ENCODE results near the gene GABRB1. TPM values are rescaled to one million over a fixed set of nuclear protein-coding genes. Genes with fewer than 3 reads are reported as not detected.

The GABRB1 gene
- total and polyA plus RNA-seq, 2 experiments from 2014 or later, result 2.8 to 5.5 TPM

- H3K27me3 ChIP-seq, result no peaks in the 10 kb centered on the region
- H3K79me2 ChIP-seq, result no peaks in the 10 kb centered on the region
- no peaks in the 10 kb centered on the region for H3K9me2 ChIP-seq (replicated peaks; ENCODE audit: insufficient read depth)
- no peak overlapping the region for H3K4me3 ChIP-seq
- no peak overlapping the region for H3K4me2 ChIP-seq
- H3K36me3 ChIP-seq (replicated peaks; ENCODE audit: insufficient read depth, low read depth), result no peaks in the 10 kb centered on the region
- no peak for DNase-seq (ENCODE audit: low spot score)
- H4K20me1 ChIP-seq (ENCODE audit: insufficient read depth, poor library complexity, severe bottlenecking), result no peaks in the 10 kb centered on the region
- WGBS (ENCODE audit: low lambda C conversion rate, missing lambda C conversion rate), result 86% methylated on average over 3 of the region's 3 CpGs
- TF ChIP-seq EZH2 (IDR thresholded peaks at IDR 0.05; ENCODE audit: borderline replicate concordance) (no peak), EZH2phosphoT487 (IDR thresholded peaks at IDR 0.05; ENCODE audit: low read depth, severe bottlenecking, unreplicated experiment) (no peak), CTCF (IDR thresholded peaks at IDR 0.05; ENCODE audit: poor library complexity) (no peak)
- no peaks in the 10 kb centered on the region for H3K4me1 ChIP-seq (ENCODE audit: insufficient read depth)
- no peak overlapping the region for H2AFZ ChIP-seq
- no peaks in the 10 kb centered on the region for H3K9me3 ChIP-seq (ENCODE audit: low read depth)
- H3K27ac ChIP-seq, result no peak overlapping the region
These were observed 438.6 kb downstream of the GABRB1 start for GRCh38 chr4:47469951-47470350.

- WGBS (ENCODE audit: low lambda C conversion rate, missing lambda C conversion rate), result 37% methylated on average over 4 of the region's 4 CpGs
- Histone ChIP-seq H3K79me2 (no peaks in the 10 kb centered on the region), H3K27ac (no peak overlapping the region)
These were observed 439.7 kb downstream of the GABRB1 start for GRCh38 chr4:47471064-47471463.

DNA sequence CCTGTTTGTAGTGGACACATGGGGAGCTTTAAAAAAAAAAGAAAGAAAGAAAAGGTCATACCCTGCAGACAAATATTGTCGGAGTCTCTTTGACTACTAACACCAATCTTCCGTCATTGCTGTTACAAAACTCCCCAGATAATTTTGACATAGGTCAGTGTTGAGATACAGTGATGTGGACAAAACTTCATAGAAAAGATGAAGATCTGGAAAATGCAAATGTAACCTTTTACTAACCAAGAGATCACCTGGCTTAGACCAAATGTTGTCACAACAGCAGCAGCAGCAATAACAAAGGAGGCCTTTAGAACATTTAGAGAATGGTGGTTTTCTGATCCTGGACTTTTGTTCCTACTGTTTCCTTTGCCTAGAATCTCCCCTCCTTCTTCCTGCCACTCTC is 440.2 kb downstream of the GABRB1 start:
- no peak overlapping the region for H3K4me3 ChIP-seq
- WGBS (ENCODE audit: low lambda C conversion rate, missing lambda C conversion rate), result 67% methylated on average over 2 of the region's 2 CpGs

More at GRCh38 chr4:47471064-47471463, 439.7 kb downstream of the GABRB1 start:
- Histone ChIP-seq H3K36me3 (replicated peaks; ENCODE audit: insufficient read depth, low read depth) (no peaks in the 10 kb centered on the region), H3K4me2 (no peak overlapping the region), H3K9me3 (ENCODE audit: low read depth) (no peaks in the 10 kb centered on the region), H4K20me1 (ENCODE audit: insufficient read depth, poor library complexity, severe bottlenecking) (no peaks in the 10 kb centered on the region), H3K27me3 (no peaks in the 10 kb centered on the region), H3K9me2 (replicated peaks; ENCODE audit: insufficient read depth) (no peaks in the 10 kb centered on the region), H2AFZ (no peak overlapping the region), H3K4me1 (ENCODE audit: insufficient read depth) (no peaks in the 10 kb centered on the region), H3K4me3 (no peak overlapping the region)
- no peak for TF ChIP-seq CTCF (IDR thresholded peaks at IDR 0.05; ENCODE audit: poor library complexity)
- no peak for TF ChIP-seq EZH2phosphoT487 (IDR thresholded peaks at IDR 0.05; ENCODE audit: low read depth, severe bottlenecking, unreplicated experiment)
- no peak for TF ChIP-seq EZH2 (IDR thresholded peaks at IDR 0.05; ENCODE audit: borderline replicate concordance)
- DNase-seq (ENCODE audit: low spot score), result no peak

More for the DNA sequence above, 440.2 kb downstream of the GABRB1 start:
- H2AFZ ChIP-seq, result no peak overlapping the region
- no peaks in the 10 kb centered on the region for H3K9me2 ChIP-seq (replicated peaks; ENCODE audit: insufficient read depth)
- DNase-seq (ENCODE audit: low spot score), result no peak
- no peak overlapping the region for H3K27ac ChIP-seq
- TF ChIP-seq CTCF (IDR thresholded peaks at IDR 0.05; ENCODE audit: poor library complexity) (no peak), EZH2phosphoT487 (IDR thresholded peaks at IDR 0.05; ENCODE audit: low read depth, severe bottlenecking, unreplicated experiment) (no peak)
- no peak overlapping the region for H3K4me2 ChIP-seq
- H3K36me3 ChIP-seq (replicated peaks; ENCODE audit: insufficient read depth, low read depth), result no peaks in the 10 kb centered on the region
- H3K9me3 ChIP-seq (ENCODE audit: low read depth), result no peaks in the 10 kb centered on the region
- no peaks in the 10 kb centered on the region for H3K79me2 ChIP-seq
- H3K27me3 ChIP-seq, result no peaks in the 10 kb centered on the region
- no peaks in the 10 kb centered on the region for H3K4me1 ChIP-seq (ENCODE audit: insufficient read depth)
- H4K20me1 ChIP-seq (ENCODE audit: insufficient read depth, poor library complexity, severe bottlenecking), result no peaks in the 10 kb centered on the region
